Peyer's patch (tissue), 4 donors: ENCODE measurements around the gene EMC10.

Experiments
- CTCF ChIP-seq, 6 experiments: fragments of 450-650 bp in 4 of 6; fragments of 200-600 bp in 2 of 6; sonication (generic) in 1 of 6; IDR thresholded peaks; one replicate each; pipeline ENCODE4 v1.5.1; 2017 to 2019; ENCODE audit warnings: antibody characterized with exemption in 6 of 6, mild to moderate bottlenecking in 3 of 6, moderate library complexity in 1 of 6
- POLR2A ChIP-seq, 2 donors: fragments of 450-650 bp; IDR thresholded peaks; one replicate each; pipeline ENCODE4 v1.5.1; 2017; ENCODE audit warnings: antibody characterized with exemption in 2 of 2, mild to moderate bottlenecking in 2 of 2, moderate library complexity in 2 of 2

- TF ChIP-seq POLR2A (IDR thresholded peaks at IDR 0.05) (no peak), CTCF (IDR thresholded peaks at IDR 0.05) (no peak)
These were observed 48.3 kb upstream of the EMC10 start for GRCh38 chr19:50427997-50428425.
